Measurements from ENCODE around the gene TSHZ2. TPM values are rescaled to one million over a fixed set of nuclear protein-coding genes. Genes with fewer than 3 reads are reported as not detected.
A peak's percentile ranks its signal among the peaks of the same experiment; 100 is the strongest.

Gene TSHZ2
- total RNA-seq, 1 donor from 2014 or later = 1.2 TPM

DNA sequence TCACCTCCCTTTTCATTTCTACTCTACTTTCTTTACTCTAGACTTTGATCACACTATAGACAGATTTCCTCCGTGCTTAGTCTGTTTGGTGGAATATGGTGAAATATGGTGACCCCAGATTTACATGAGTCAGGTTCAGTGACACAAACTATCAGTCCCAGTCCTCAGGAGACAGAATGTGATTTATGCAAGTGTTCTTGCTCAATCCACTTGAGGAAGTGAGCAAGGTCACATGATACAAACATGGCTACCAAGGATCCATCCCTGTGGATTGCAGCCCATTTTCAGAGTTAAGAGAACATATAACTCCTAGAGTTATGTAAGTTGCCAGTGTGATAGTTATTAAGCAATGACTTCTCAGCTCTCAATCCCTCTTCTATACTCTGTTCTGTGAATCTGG is 23.7 kb upstream of the TSHZ2 start:
- H3K27ac Mint-ChIP-seq (ENCODE audit: unreplicated experiment) = no peak overlapping the region
- H4K20me1 ChIP-seq (ENCODE audit: insufficient read depth, low read length) = no peaks in the 10 kb centered on the region
- no peaks in the 10 kb centered on the region for H3K36me3 ChIP-seq (ENCODE audit: insufficient read depth, low read length)
- no peak for DNase-seq (ENCODE audit: low read depth)
- no peaks in the 10 kb centered on the region for H3K4me1 ChIP-seq (ENCODE audit: insufficient read depth, low read length)
- no peak overlapping the region for H3K27ac ChIP-seq (ENCODE audit: low read depth, low read length)
- H3K9me3 ChIP-seq (ENCODE audit: insufficient read depth, low read depth, low read length) = no peaks in the 10 kb centered on the region
- no peak overlapping the region for H3K4me3 Mint-ChIP-seq (ENCODE audit: unreplicated experiment)
- H3K4me2 ChIP-seq (ENCODE audit: low read length) = no peak overlapping the region
- H3K79me2 ChIP-seq (ENCODE audit: insufficient read depth, low read length) = no peaks in the 10 kb centered on the region
- no peaks in the 10 kb centered on the region for H3K36me3 Mint-ChIP-seq (ENCODE audit: low read depth, unreplicated experiment)
- no peak for FAIRE-seq
- H2AFZ ChIP-seq (ENCODE audit: low read depth, low read length) = no peak overlapping the region
- H3K27me3 Mint-ChIP-seq (ENCODE audit: low read depth, unreplicated experiment) = no peaks in the 10 kb centered on the region
- H3K9ac ChIP-seq (ENCODE audit: low read length) = no peak overlapping the region
- no peak for TF ChIP-seq CTCF (IDR thresholded peaks at IDR 0.05; ENCODE audit: insufficient read depth, low read depth, low read length)
- TF ChIP-seq EZH2 (IDR thresholded peaks at IDR 0.05; ENCODE audit: insufficient read depth, low read length) = no peak
- no peaks in the 10 kb centered on the region for H3K4me1 Mint-ChIP-seq (ENCODE audit: low read depth, unreplicated experiment)
- H3K27me3 ChIP-seq (ENCODE audit: insufficient read depth, low read length) = no peaks in the 10 kb centered on the region
- no peak overlapping the region for H3K4me3 ChIP-seq (ENCODE audit: insufficient read depth, low read depth, low read length)
- no peaks in the 10 kb centered on the region for H3K9me3 Mint-ChIP-seq (ENCODE audit: unreplicated experiment)

DNA sequence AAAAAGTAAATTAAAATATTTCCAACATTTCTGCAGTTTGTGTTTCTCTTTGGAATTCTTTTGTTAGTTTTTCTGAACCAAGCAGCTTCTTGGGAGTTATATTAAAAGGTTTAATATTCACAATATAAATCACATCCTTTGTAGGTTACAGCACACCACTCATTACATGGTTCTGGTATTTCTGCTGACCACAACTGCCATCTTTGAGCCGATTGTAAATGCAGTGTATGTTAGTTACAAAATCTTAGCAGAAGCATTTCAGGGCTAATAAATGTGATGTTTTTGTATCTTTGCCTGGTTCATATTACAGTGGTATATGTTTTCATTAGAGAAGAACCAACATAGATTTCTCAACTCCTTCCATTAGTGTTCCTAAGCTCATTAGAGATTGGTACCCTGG is 19.1 kb upstream of the TSHZ2 start:
- H3K9me3 Mint-ChIP-seq (ENCODE audit: unreplicated experiment) = no peaks in the 10 kb centered on the region
- DNase-seq (ENCODE audit: low read depth) (peak; percentile 60), FAIRE-seq (no peak)
- Histone ChIP-seq H3K27me3 (ENCODE audit: insufficient read depth, low read length) (no peaks in the 10 kb centered on the region), H3K27ac (ENCODE audit: low read depth, low read length) (no peak overlapping the region), H3K79me2 (ENCODE audit: insufficient read depth, low read length) (no peaks in the 10 kb centered on the region), H2AFZ (ENCODE audit: low read depth, low read length) (no peak overlapping the region), H4K20me1 (ENCODE audit: insufficient read depth, low read length) (no peaks in the 10 kb centered on the region), H3K4me1 (ENCODE audit: insufficient read depth, low read length) (no peaks in the 10 kb centered on the region), H3K9me3 (ENCODE audit: insufficient read depth, low read depth, low read length) (no peaks in the 10 kb centered on the region), H3K9ac (ENCODE audit: low read length) (no peak overlapping the region), H3K4me3 (ENCODE audit: insufficient read depth, low read depth, low read length) (no peak overlapping the region), H3K36me3 (ENCODE audit: insufficient read depth, low read length) (no peaks in the 10 kb centered on the region), H3K4me2 (ENCODE audit: low read length) (no peak overlapping the region)
- no peaks in the 10 kb centered on the region for H3K27me3 Mint-ChIP-seq (ENCODE audit: low read depth, unreplicated experiment)
- no peak overlapping the region for H3K27ac Mint-ChIP-seq (ENCODE audit: unreplicated experiment)
- no peak for TF ChIP-seq EZH2 (IDR thresholded peaks at IDR 0.05; ENCODE audit: insufficient read depth, low read length)
- TF ChIP-seq CTCF (IDR thresholded peaks at IDR 0.05; ENCODE audit: insufficient read depth, low read depth, low read length) = no peak
- no peaks in the 10 kb centered on the region for H3K36me3 Mint-ChIP-seq (ENCODE audit: low read depth, unreplicated experiment)
- no peak overlapping the region for H3K4me3 Mint-ChIP-seq (ENCODE audit: unreplicated experiment)
- no peaks in the 10 kb centered on the region for H3K4me1 Mint-ChIP-seq (ENCODE audit: low read depth, unreplicated experiment)

GRCh38 chr20:52954849-52955248 is 17.3 kb upstream of the TSHZ2 start:
- H4K20me1 ChIP-seq (ENCODE audit: insufficient read depth, low read length) = no peaks in the 10 kb centered on the region
- H3K4me1 ChIP-seq (ENCODE audit: insufficient read depth, low read length) = no peaks in the 10 kb centered on the region
- Mint-ChIP-seq H3K4me1 (ENCODE audit: low read depth, unreplicated experiment) (no peaks in the 10 kb centered on the region), H3K4me3 (ENCODE audit: unreplicated experiment) (no peak overlapping the region), H3K36me3 (ENCODE audit: low read depth, unreplicated experiment) (no peaks in the 10 kb centered on the region), H3K27ac (ENCODE audit: unreplicated experiment) (no peak overlapping the region), H3K27me3 (ENCODE audit: low read depth, unreplicated experiment) (no peaks in the 10 kb centered on the region), H3K9me3 (ENCODE audit: unreplicated experiment) (no peaks in the 10 kb centered on the region)
- H3K27me3 ChIP-seq (ENCODE audit: insufficient read depth, low read length) = no peaks in the 10 kb centered on the region
- no peak overlapping the region for H3K4me3 ChIP-seq (ENCODE audit: insufficient read depth, low read depth, low read length)
- no peak overlapping the region for H3K9ac ChIP-seq (ENCODE audit: low read length)
- no peak overlapping the region for H3K4me2 ChIP-seq (ENCODE audit: low read length)
- DNase-seq (ENCODE audit: low read depth) (no peak), FAIRE-seq (no peak)
- H3K36me3 ChIP-seq (ENCODE audit: insufficient read depth, low read length) = no peaks in the 10 kb centered on the region
- H3K9me3 ChIP-seq (ENCODE audit: insufficient read depth, low read depth, low read length) = no peaks in the 10 kb centered on the region
- H3K27ac ChIP-seq (ENCODE audit: low read depth, low read length) = no peak overlapping the region
- no peaks in the 10 kb centered on the region for H3K79me2 ChIP-seq (ENCODE audit: insufficient read depth, low read length)
- H2AFZ ChIP-seq (ENCODE audit: low read depth, low read length) = no peak overlapping the region
- TF ChIP-seq CTCF (IDR thresholded peaks at IDR 0.05; ENCODE audit: insufficient read depth, low read depth, low read length) (no peak), EZH2 (IDR thresholded peaks at IDR 0.05; ENCODE audit: insufficient read depth, low read length) (no peak)

Measured in astrocyte (in vitro differentiated cells and primary cell).